OCI-LY1 (cell line): ENCODE data around the gene TGFBR1.

Source experiments
- CTCF ChIP-seq: fragments of 200-600 bp; sonication (generic), shearing (Covaris generic); IDR thresholded peaks from 2 replicates; pipeline ENCODE4 v1.5.1; 2017; ENCODE audit warnings: mild to moderate bottlenecking, antibody characterized with exemption, low read length, moderate library complexity, mixed read lengths
- EZH2 ChIP-seq: fragments of 200-600 bp; sonication (generic), shearing (Covaris generic); IDR thresholded peaks from 2 replicates; pipeline ENCODE4 v1.8.0; 2017; ENCODE audit warnings: borderline replicate concordance, mixed run types, mild to moderate bottlenecking, antibody characterized with exemption, low read length, moderate library complexity, mixed read lengths

- TF ChIP-seq CTCF (no peak), EZH2 (no peak)
Observed at GRCh38 chr9:99101271-99101670, 3.6 kb upstream of the TGFBR1 start.
